ENCODE results near the gene NFKB2. TPM values are rescaled to one million over a fixed set of nuclear protein-coding genes. Genes with fewer than 3 reads are reported as not detected.
A peak's percentile ranks its signal among the peaks of the same experiment; 100 is the strongest.

Gene NFKB2
- 27.5 and 38.4 TPM in 2 replicates for total RNA-seq (2014; rRNA removed; shearing (Covaris generic))

- DNase-seq (ENCODE audit: low spot score), result peak; percentile 90
Observed at GRCh38 chr10:102395400-102396316, at the start of gene NFKB2. Gene NFKB2 (plus strand): TSS chr10:102395705. CDS start chr10:102395960, 255 bp downstream.

- peak; percentile 64 for DNase-seq (ENCODE audit: low spot score)
Observed at GRCh38 chr10:102347236-102347828, 48.2 kb upstream of the NFKB2 start.

- DNase-seq (ENCODE audit: low spot score), result peak; percentile 79
Observed at GRCh38 chr10:102352066-102352715, 43.3 kb upstream of the NFKB2 start.

GRCh38 chr10:102354451-102354850 lies 41.1 kb upstream of the NFKB2 start:
- DNase-seq (ENCODE audit: low spot score), result no peak

GRCh38 chr10:102358712-102359382 lies 36.7 kb upstream of the NFKB2 start:
- no peak for DNase-seq (ENCODE audit: low spot score)

- DNase-seq (ENCODE audit: low spot score), result no peak
Observed at GRCh38 chr10:102367441-102367840, 28.1 kb upstream of the NFKB2 start.

- no peak for DNase-seq (ENCODE audit: low spot score)
Observed at GRCh38 chr10:102368077-102368476, 27.4 kb upstream of the NFKB2 start.

GRCh38 chr10:102371295-102371694 lies 24.2 kb upstream of the NFKB2 start:
- DNase-seq (ENCODE audit: low spot score), result no peak

GRCh38 chr10:102375250-102375649 lies 20.3 kb upstream of the NFKB2 start:
- DNase-seq (ENCODE audit: low spot score), result no peak

GRCh38 chr10:102375867-102376266 lies 19.6 kb upstream of the NFKB2 start:
- DNase-seq (ENCODE audit: low spot score), result no peak

- DNase-seq (ENCODE audit: low spot score), result no peak
Observed at GRCh38 chr10:102376901-102377300, 18.6 kb upstream of the NFKB2 start.

- DNase-seq (ENCODE audit: low spot score), result no peak
Observed at GRCh38 chr10:102379383-102379782, 16.1 kb upstream of the NFKB2 start.

- no peak for DNase-seq (ENCODE audit: low spot score)
Observed at GRCh38 chr10:102381983-102382382, 13.5 kb upstream of the NFKB2 start.

- DNase-seq (ENCODE audit: low spot score), result no peak
Observed at GRCh38 chr10:102382871-102383270, 12.6 kb upstream of the NFKB2 start.

- DNase-seq (ENCODE audit: low spot score), result no peak
Observed at GRCh38 chr10:102384053-102384452, 11.5 kb upstream of the NFKB2 start.

- DNase-seq (ENCODE audit: low spot score), result peak; percentile 24
Observed at GRCh38 chr10:102384606-102385429, 10.7 kb upstream of the NFKB2 start.

- DNase-seq (ENCODE audit: low spot score), result no peak
Observed at GRCh38 chr10:102389894-102390293, 5.6 kb upstream of the NFKB2 start.

GRCh38 chr10:102392306-102392705 lies 3.2 kb upstream of the NFKB2 start:
- no peak for DNase-seq (ENCODE audit: low spot score)

- no peak for DNase-seq (ENCODE audit: low spot score)
Observed at GRCh38 chr10:102393411-102394078, 2.0 kb upstream of the NFKB2 start.

- peak; percentile 93 for DNase-seq (ENCODE audit: low spot score)
Observed at GRCh38 chr10:102394079-102394800, 1.3 kb upstream of the NFKB2 start.

Data from HT-29 (cell line).